Endothelial cell of umbilical vein (primary cell): ENCODE results near the gene COL18A1.

ENCODE experiments used
- CTCF ChIP-seq, 2 donors: IDR thresholded peaks; 1 replicate in 1 of 2; 2 replicates in 1 of 2; pipeline ENCODE4 v1.5.1; 2011; ENCODE audit warnings: low read length in 2 of 2, mild to moderate bottlenecking in 2 of 2, moderate library complexity in 2 of 2, control low read depth in 1 of 2, inconsistent platforms in 1 of 2, low read depth in 1 of 2; ENCODE audit not compliant: insufficient read depth in 1 of 2; ENCODE audit errors: extremely low read depth in 1 of 2
- POLR2AphosphoS5 ChIP-seq: IDR thresholded peaks from 2 replicates; pipeline ENCODE4 v1.6.1; 2012; ENCODE audit warnings: low read depth, mild to moderate bottlenecking, control low read depth, low read length, moderate library complexity; ENCODE audit not compliant: insufficient read depth

GRCh38 chr21:45433301-45433700 is 28.3 kb downstream of the COL18A1 start:
- TF ChIP-seq CTCF (IDR thresholded peaks at IDR 0.05; ENCODE audit: extremely low read depth in 1 of 2, insufficient read depth in 1 of 2, low read depth in 1 of 2, low read length in 2 of 2) (no peak), POLR2AphosphoS5 (no peak)
